GM06990 (cell line): ENCODE measurements around the gene LINC01488.

Experiments used
- DNase-seq: peaks from one replicate; pipeline ENCODE4 v3.0.0-alpha.2; 2011; ENCODE audit not compliant: insufficient read length; ENCODE audit errors: extremely low read depth
- H3K27me3 ChIP-seq: replicated peaks from 2 replicates; pipeline ENCODE4 v1.6.0; 2011; ENCODE audit warnings: low read length; ENCODE audit not compliant: control insufficient read depth, insufficient read depth
- H3K36me3 ChIP-seq: 2 replicates; pipeline ENCODE4 v1.5.1; 2011; ENCODE audit warnings: low read length; ENCODE audit not compliant: control insufficient read depth, insufficient read depth
- H3K4me3 ChIP-seq: replicated peaks from 2 replicates; pipeline ENCODE4 v1.5.1; 2011; ENCODE audit warnings: low read depth, mild to moderate bottlenecking, control low read depth, low read length
- CTCF ChIP-seq: IDR thresholded peaks from 2 replicates; pipeline ENCODE4 v1.5.1; 2011; ENCODE audit warnings: low read length, control low read depth, mild to moderate bottlenecking, inconsistent platforms; ENCODE audit not compliant: insufficient read depth, poor library complexity, severe bottlenecking

LINC01488 gene

GRCh38 chr11:69448471-69449284, 32.8 kb upstream of the LINC01488 start:
- TF ChIP-seq CTCF: no peak
- DNase-seq: no peak
- Histone ChIP-seq H3K4me3 (no peak overlapping the region), H3K27me3 (no peaks in the 10 kb centered on the region; the same call in 1 of the 2 replicates), H3K36me3 (no peaks in the 10 kb centered on the region)

GRCh38 chr11:69449320-69450063, 32.0 kb upstream of the LINC01488 start:
- Histone ChIP-seq H3K27me3 (no peaks in the 10 kb centered on the region; the same call in 1 of the 2 replicates), H3K36me3 (no peaks in the 10 kb centered on the region), H3K4me3 (no peak overlapping the region)
- TF ChIP-seq CTCF: no peak
- DNase-seq: no peak

GRCh38 chr11:69450064-69450856, 31.2 kb upstream of the LINC01488 start:
- Histone ChIP-seq H3K36me3 (no peaks in the 10 kb centered on the region), H3K4me3 (no peak overlapping the region), H3K27me3 (no peaks in the 10 kb centered on the region; the same call in 1 of the 2 replicates)
- TF ChIP-seq CTCF: no peak
- no peak for DNase-seq

- Histone ChIP-seq H3K36me3 (no peaks in the 10 kb centered on the region), H3K4me3 (no peak overlapping the region), H3K27me3 (no peaks in the 10 kb centered on the region; the same call in 1 of the 2 replicates)
- DNase-seq: no peak
- TF ChIP-seq CTCF: no peak
These were observed 30.6 kb upstream of the LINC01488 start for GRCh38 chr11:69450857-69451220.

- H3K4me3 ChIP-seq: no peak overlapping the region
- TF ChIP-seq CTCF: no peak
- DNase-seq: no peak
- H3K36me3 ChIP-seq: no peaks in the 10 kb centered on the region
- no peaks in the 10 kb centered on the region; the same call in 1 of the 2 replicates for H3K27me3 ChIP-seq
These were observed 30.2 kb upstream of the LINC01488 start for GRCh38 chr11:69451289-69451688.
